ENCODE data around the gene PCDHGA8. TPM values are rescaled to one million over a fixed set of nuclear protein-coding genes. Genes with fewer than 3 reads are reported as not detected.
"Not testable (repeated sequence)": the region's sequence is repeated elsewhere in the genome, so short reads cannot be mapped to it uniquely, and the experiment has no call there.

The PCDHGA8 gene
- polyA plus RNA-seq (2014; cell fraction: cytosol; rRNA removed): 0.28 and 0.37 TPM in 2 replicates
- polyA plus RNA-seq (2014; cell fraction: nucleus; rRNA removed): 0.07 and 0.29 TPM in 2 replicates

DNA sequence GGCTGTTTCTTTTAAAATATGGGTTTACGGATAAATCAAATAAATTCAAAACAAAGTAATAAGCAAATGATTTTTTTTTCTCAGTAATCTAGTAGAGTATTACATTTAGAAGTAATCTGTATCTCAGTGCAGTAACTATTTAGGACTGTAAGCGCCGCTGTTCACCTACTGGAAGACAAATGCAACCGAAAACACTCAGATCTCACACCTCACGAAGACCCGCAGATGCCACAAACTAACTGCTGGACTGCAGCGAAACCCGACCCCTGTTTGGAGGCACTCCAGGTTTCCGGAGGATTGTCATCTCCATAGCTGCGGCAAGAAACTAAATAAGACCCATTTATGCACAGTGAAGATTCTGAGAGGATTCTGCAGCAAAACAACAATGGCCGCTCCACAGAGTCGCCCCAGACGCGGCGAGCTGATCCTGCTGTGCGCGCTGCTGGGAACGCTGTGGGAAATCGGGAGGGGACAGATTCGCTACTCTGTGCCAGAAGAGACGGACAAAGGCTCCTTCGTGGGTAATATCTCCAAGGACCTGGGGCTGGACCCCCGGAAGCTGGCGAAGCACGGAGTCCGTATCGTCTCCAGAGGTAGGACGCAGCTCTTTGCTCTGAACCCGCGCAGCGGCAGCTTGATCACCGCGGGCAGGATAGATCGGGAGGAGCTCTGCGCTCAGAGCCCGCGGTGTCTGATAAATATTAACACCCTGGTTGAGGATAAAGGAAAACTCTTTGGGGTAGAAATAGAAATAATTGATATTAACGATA lies at the start of gene PCDHGA8:
Gene PCDHGA8, plus strand, starts transcription at position 205 of the 770 bp plus-strand sequence. Its CDS starts 181 bp downstream, at position 386.
- DNase-seq (ENCODE audit: low spot score): no peak

GRCh38 chr5:141342773-141343172 lies 49.7 kb upstream of the PCDHGA8 start:
- no peak for DNase-seq (ENCODE audit: low spot score)

GRCh38 chr5:141343242-141343952 lies 49.0 kb upstream of the PCDHGA8 start, which contains the start of gene PCDHGA3:
Gene PCDHGA3, plus strand, starts transcription at chr5:141343829. Its CDS starts 205 bp downstream, at chr5:141344034.
- peak; percentile 67 for DNase-seq (ENCODE audit: low spot score)

- DNase-seq (ENCODE audit: low spot score): no peak
Measured at GRCh38 chr5:141343953-141344463, 48.4 kb upstream of the PCDHGA8 start.

DNA sequence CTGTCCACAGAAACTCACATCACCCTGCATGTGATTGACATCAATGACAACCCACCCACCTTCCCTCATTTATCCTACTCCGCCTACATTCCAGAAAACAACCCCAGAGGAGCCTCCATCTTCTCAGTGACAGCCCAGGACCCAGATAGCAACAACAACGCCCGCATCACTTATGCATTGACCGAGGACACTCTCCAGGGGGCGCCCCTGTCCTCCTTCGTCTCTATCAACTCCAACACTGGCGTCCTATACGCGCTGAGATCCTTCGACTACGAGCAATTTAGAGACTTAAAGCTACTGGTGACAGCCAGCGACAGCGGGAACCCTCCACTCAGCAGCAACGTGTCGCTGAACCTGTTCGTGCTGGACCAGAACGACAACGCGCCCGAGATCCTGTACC lies 47.1 kb upstream of the PCDHGA8 start:
- no peak for DNase-seq (ENCODE audit: low spot score)

DNA sequence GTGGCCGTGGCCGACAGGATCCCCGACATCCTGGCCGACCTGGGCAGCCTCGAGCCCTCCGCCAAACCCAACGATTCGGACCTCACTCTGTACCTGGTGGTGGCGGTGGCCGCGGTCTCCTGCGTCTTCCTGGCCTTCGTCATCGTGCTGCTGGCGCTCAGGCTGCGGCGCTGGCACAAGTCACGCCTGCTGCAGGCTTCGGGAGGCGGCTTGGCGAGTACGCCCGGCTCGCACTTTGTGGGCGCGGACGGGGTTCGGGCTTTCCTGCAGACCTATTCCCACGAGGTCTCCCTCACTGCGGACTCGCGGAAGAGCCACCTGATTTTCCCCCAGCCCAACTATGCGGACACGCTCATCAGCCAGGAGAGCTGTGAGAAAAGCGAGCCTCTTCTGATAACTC lies 46.4 kb upstream of the PCDHGA8 start:
- not testable (repeated sequence) for DNase-seq (ENCODE audit: low spot score)

GRCh38 chr5:141349917-141350619 lies 42.4 kb upstream of the PCDHGA8 start, which contains the start of gene PCDHGB1:
Gene PCDHGB1, plus strand, starts transcription at chr5:141350099. Its CDS starts 162 bp downstream, at chr5:141350261.
- DNase-seq (ENCODE audit: low spot score): peak; percentile 45

- no peak for DNase-seq (ENCODE audit: low spot score)
Measured at GRCh38 chr5:141351591-141351990, 40.8 kb upstream of the PCDHGA8 start.

- no peak for DNase-seq (ENCODE audit: low spot score)
Measured at GRCh38 chr5:141354900-141355469, 37.4 kb upstream of the PCDHGA8 start, which contains the start of gene PCDHGA4. Gene PCDHGA4, plus strand, starts transcription at chr5:141355021. Its CDS starts 87 bp downstream, at chr5:141355108.

DNA sequence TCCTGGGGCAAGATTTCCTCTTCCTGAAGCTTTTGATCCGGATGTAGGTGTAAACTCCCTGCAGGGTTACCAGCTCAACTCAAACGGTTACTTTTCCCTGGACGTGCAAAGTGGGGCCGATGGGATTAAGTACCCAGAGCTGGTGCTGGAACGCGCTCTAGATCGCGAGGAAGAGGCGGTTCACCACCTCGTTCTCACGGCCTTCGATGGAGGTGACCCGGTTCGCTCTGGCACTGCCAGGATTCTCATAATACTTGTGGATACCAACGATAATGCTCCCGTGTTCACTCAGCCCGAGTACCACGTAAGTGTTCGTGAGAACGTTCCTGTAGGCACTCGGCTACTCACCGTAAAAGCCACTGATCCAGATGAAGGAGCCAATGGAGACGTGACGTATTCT lies 36.8 kb upstream of the PCDHGA8 start:
- DNase-seq (ENCODE audit: low spot score): no peak

- no peak for DNase-seq (ENCODE audit: low spot score)
Measured at GRCh38 chr5:141356133-141356532, 36.3 kb upstream of the PCDHGA8 start.

- no peak for DNase-seq (ENCODE audit: low spot score)
Measured at GRCh38 chr5:141356950-141357349, 35.5 kb upstream of the PCDHGA8 start.

GRCh38 chr5:141359790-141360426 lies 32.5 kb upstream of the PCDHGA8 start, which contains the start of gene PCDHGB2:
Gene PCDHGB2, plus strand, starts transcription at chr5:141359994. Its CDS starts 142 bp downstream, at chr5:141360136.
- DNase-seq (ENCODE audit: low spot score): peak; percentile 11

- no peak for DNase-seq (ENCODE audit: low spot score)
Measured at GRCh38 chr5:141360685-141361084, 31.7 kb upstream of the PCDHGA8 start.

DNA sequence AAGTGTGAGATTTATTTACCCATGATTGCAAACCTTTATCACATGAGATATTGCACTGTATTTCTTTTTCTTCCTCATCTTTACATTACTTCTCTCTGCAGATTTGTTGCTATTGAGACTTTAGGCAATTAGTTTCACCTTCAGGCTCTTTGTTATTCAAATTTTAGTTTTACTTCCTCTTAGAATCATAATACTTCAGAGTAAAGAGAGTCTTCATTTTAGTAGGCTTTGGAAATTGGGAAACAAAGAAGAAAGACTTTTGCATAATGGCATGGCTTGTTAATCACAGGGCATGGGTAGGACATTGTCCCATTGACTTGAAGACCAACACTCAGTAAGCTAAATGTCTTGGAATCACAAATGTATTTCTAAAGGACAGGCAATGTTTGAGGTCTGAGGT lies 29.7 kb upstream of the PCDHGA8 start:
- DNase-seq (ENCODE audit: low spot score): no peak

DNA sequence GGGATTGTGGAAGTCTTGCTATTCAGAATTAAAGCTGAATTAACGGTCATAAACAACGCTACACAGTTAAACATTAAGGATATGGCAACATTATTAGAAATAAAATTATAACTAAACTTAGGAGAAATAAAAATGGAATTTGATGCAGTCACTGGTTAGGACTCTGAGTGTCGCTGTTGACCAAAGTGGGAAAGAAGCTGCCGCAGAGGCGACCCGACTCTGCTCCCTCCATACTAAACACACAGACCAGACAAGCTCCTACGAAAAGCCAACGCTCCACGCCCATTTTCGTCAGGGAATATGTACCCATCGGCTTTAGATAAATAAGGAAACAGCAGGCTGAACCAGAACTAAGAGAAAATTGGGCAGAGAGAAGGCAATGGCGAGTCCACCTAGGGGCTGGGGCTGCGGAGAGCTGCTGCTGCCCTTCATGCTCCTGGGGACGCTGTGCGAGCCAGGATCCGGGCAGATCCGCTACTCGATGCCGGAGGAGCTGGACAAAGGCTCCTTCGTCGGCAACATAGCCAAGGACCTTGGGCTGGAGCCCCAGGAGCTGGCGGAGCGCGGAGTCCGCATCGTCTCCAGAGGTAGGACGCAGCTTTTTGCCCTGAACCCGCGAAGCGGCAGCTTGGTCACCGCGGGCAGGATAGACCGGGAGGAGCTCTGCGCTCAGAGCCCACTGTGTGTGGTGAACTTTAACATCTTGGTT lies 28.3 kb upstream of the PCDHGA8 start, which contains the start of gene PCDHGA5:
Gene PCDHGA5, plus strand, starts transcription at position 211 of the 709 bp plus-strand sequence. Its CDS starts 169 bp downstream, at position 380.
- DNase-seq (ENCODE audit: low spot score): no peak

DNA sequence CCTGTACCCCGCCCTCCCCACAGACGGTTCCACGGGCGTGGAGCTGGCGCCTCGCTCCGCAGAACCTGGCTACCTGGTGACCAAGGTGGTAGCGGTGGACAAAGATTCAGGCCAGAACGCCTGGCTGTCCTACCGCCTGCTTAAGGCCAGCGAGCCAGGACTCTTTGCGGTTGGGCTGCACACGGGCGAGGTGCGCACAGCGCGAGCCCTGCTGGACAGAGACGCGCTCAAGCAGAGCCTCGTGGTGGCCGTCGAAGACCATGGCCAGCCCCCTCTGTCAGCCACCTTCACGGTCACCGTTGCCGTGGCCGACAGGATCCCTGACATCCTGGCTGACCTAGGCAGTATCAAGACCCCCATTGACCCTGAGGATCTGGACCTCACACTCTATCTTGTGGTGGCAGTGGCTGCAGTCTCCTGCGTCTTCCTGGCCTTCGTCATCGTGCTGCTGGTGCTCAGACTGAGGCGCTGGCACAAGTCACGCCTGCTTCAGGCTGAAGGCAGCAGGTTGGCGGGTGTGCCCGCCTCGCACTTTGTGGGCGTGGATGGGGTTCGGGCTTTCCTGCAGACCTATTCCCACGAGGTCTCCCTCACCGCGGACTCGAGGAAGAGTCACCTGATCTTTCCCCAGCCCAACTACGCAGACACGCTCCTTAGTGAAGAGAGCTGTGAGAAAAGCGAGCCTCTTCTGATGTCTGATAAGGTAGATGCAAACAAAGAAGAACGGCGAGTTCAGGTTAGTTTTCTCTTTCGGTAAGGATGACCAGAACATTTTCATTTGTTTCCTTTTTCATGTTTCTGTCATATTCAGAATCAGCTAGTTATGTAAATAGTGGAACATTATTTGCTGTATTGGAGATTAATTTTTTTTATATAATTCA lies 26.2 kb upstream of the PCDHGA8 start:
- DNase-seq (ENCODE audit: low spot score): no peak

DNA sequence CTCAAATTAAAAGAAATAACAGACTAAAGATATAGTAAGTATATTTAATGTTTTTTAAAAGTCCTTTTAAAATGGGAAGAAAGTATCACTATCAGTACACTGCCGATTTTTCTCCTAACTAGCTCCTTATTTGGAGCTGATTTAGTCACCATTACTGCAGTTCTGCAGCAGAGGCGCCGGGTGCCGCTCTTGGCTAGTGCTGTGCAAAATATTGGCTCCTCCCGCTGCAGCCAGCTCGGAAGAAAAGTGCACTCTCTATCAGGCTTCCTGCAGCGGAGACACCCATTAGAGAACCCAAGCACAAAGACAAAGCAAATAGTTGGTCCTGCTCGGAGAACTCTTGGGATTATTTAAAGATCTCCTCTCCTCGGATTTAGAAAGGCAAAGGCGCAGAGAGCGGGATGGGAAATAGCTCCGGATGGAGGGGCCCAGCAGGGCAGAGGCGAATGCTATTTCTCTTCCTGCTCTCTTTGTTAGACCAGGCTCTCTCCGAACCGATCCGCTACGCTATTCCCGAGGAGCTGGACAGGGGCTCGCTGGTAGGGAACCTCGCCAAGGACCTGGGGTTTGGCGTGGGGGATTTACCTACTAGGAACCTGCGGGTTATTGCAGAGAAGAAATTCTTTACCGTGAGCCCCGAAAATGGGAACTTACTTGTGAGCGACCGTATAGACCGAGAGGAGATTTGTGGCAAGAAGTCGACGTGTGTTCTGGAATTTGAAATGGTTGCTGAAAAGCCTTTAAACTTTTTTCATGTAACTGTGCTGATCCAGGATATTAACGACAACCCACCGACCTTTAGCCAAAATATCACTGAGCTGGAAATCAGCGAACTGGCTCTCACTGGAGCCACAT lies 22.2 kb upstream of the PCDHGA8 start, which contains the start of gene PCDHGB3:
Gene PCDHGB3, plus strand, starts transcription at position 249 of the 855 bp plus-strand sequence. Its CDS starts 153 bp downstream, at position 402.
- no peak for DNase-seq (ENCODE audit: low spot score)
